Fibroblast of lung (primary cell): ENCODE data around the gene JPT1. TPM values are rescaled to one million over a fixed set of nuclear protein-coding genes. Genes with fewer than 3 reads are reported as not detected.

Source experiments
- DNase-seq, 2 donors: peaks; one replicate each; pipeline versions ENCODE4 v3.0.0 to v3.0.0-alpha.2; 2010; ENCODE audit warnings: low read depth in 2 of 2
- H2AFZ ChIP-seq: 2 replicates; pipeline ENCODE4 v1.5.1; 2012; ENCODE audit warnings: low read length, control low read depth, inconsistent platforms
- H3K27ac ChIP-seq: 2 replicates; pipeline ENCODE4 v1.5.1; 2011; ENCODE audit warnings: low read length, control low read depth; ENCODE audit not compliant: insufficient read depth
- H3K27me3 ChIP-seq: 2 replicates; pipeline ENCODE4 v1.5.1; 2011; ENCODE audit warnings: mild to moderate bottlenecking, low read length; ENCODE audit not compliant: control insufficient read depth, insufficient read depth
- H3K36me3 ChIP-seq: 2 replicates; pipeline ENCODE4 v1.5.1; 2011; ENCODE audit warnings: low read length; ENCODE audit not compliant: control insufficient read depth, insufficient read depth
- H3K4me1 ChIP-seq: 2 replicates; pipeline ENCODE4 v1.5.1; 2011; ENCODE audit warnings: low read length; ENCODE audit not compliant: control insufficient read depth, insufficient read depth; ENCODE audit errors: extremely low read depth
- H3K4me2 ChIP-seq: 2 replicates; pipeline ENCODE4 v1.5.1; 2011; ENCODE audit warnings: low read length, control low read depth; ENCODE audit not compliant: insufficient read depth; ENCODE audit errors: extremely low read depth
- H3K4me3 ChIP-seq, 4 experiments: fragments of 200-600 bp in 1 of 4; sonication (generic) in 1 of 4; replicated peaks in 1 of 4; 2 replicates each; pipeline ENCODE4 v1.5.1; 2011 to 2016; ENCODE audit warnings: low read length in 4 of 4, low read depth in 3 of 4, mild to moderate bottlenecking in 3 of 4, control low read depth in 2 of 4, inconsistent platforms in 1 of 4, mixed read lengths in 1 of 4; ENCODE audit not compliant: insufficient read depth in 1 of 4; ENCODE audit errors: control extremely low read depth in 1 of 4
- H3K79me2 ChIP-seq: 2 replicates; pipeline ENCODE4 v1.5.1; 2012; ENCODE audit warnings: mild to moderate bottlenecking, low read length, inconsistent platforms; ENCODE audit not compliant: control insufficient read depth, insufficient read depth
- H3K9ac ChIP-seq: 2 replicates; pipeline ENCODE4 v1.5.1; 2011; ENCODE audit warnings: mild to moderate bottlenecking, low read length, control low read depth; ENCODE audit not compliant: insufficient read depth
- H3K9me3 ChIP-seq: 2 replicates; pipeline ENCODE4 v1.5.1; 2012; ENCODE audit warnings: low read depth, low read length; ENCODE audit not compliant: control insufficient read depth, insufficient read depth
- H4K20me1 ChIP-seq: 2 replicates; pipeline ENCODE4 v1.5.1; 2011; ENCODE audit warnings: low read length; ENCODE audit not compliant: control insufficient read depth, insufficient read depth; ENCODE audit errors: extremely low read depth
- EZH2 ChIP-seq: IDR thresholded peaks from 2 replicates; pipeline ENCODE4 v1.5.1; 2012; ENCODE audit warnings: low read length, control low read depth, mild to moderate bottlenecking; ENCODE audit errors: missing control alignments
- polyA plus RNA-seq, 2 donors: library from polyadenylated mRNA; depleted of rRNA in 1 of 2; stranded (reverse) in 1 of 2; unstranded in 1 of 2; fragments of >200 nt; gene quantifications; 2 replicates each; pipeline ENCODE4 v1.2.1, GENCODE V29; 2011 to 2012; ENCODE audit warnings: missing spikeins in 1 of 2
- total RNA-seq: library from RNA; depleted of rRNA; stranded (reverse); fragments of >200 nt; gene quantifications from 2 replicates; pipeline ENCODE4 v1.2.1, GENCODE V29; 2014
- TF ChIP-seq, protein P1 (sequence below), 2 donors: IDR thresholded peaks in 1 of 2; conservative IDR thresholded peaks in 1 of 2; 1 replicate in 1 of 2; 2 replicates in 1 of 2; pipeline ENCODE4 v1.5.1; 2011 to 2012; ENCODE audit warnings: low read length in 2 of 2, control low read depth in 1 of 2, inconsistent platforms in 1 of 2, low read depth in 1 of 2, mild to moderate bottlenecking in 1 of 2

JPT1 gene
- total and polyA plus RNA-seq, 2 donors (not counting 1 experiment from before 2014, with no cell fraction given), result 78.8 to 142 TPM

DNA sequence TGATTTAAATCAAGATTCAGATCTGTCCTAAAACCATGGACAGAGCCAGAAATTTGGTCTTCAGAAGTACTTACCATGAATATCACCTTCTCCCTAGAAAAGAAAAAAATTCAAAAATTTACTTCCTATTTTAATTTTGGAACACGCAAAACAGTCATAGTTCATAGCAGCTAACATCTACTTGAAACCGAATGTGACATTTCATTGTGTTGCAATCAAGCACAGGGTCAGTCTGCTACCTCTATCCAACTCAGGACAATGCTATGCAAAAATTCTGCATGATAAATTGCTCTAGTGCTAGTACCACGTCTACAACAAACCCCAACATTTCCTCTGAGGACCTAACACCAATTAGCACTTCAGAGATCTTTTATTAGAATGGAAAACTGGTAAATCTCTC lies 7.7 kb downstream of the JPT1 start:
- Histone ChIP-seq H3K27me3 (no peaks in the 10 kb centered on the region), H3K27ac (no peak overlapping the region), H3K4me1 (no peaks in the 10 kb centered on the region), H3K36me3 (peaks cover 10% of the 10 kb centered on the region), H3K9ac (no peak overlapping the region), H4K20me1 (no peaks in the 10 kb centered on the region), H3K9me3 (no peaks in the 10 kb centered on the region), H3K4me3 (no peak overlapping the region), H3K4me2 (no peak overlapping the region), H2AFZ (no peak overlapping the region), H3K79me2 (peaks cover 38% of the 10 kb centered on the region)
- peak in 1 of 2 donors; percentile 64 for DNase-seq
- TF ChIP-seq EZH2, result no peak
- TF ChIP-seq, protein P1, sequence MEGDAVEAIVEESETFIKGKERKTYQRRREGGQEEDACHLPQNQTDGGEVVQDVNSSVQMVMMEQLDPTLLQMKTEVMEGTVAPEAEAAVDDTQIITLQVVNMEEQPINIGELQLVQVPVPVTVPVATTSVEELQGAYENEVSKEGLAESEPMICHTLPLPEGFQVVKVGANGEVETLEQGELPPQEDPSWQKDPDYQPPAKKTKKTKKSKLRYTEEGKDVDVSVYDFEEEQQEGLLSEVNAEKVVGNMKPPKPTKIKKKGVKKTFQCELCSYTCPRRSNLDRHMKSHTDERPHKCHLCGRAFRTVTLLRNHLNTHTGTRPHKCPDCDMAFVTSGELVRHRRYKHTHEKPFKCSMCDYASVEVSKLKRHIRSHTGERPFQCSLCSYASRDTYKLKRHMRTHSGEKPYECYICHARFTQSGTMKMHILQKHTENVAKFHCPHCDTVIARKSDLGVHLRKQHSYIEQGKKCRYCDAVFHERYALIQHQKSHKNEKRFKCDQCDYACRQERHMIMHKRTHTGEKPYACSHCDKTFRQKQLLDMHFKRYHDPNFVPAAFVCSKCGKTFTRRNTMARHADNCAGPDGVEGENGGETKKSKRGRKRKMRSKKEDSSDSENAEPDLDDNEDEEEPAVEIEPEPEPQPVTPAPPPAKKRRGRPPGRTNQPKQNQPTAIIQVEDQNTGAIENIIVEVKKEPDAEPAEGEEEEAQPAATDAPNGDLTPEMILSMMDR (conservative IDR thresholded peaks at IDR 0.05 in 1 of 2, IDR thresholded peaks at IDR 0.05 in 1 of 2; ENCODE audit: low read depth in 1 of 2, low read length in 2 of 2), result no peak

DNA sequence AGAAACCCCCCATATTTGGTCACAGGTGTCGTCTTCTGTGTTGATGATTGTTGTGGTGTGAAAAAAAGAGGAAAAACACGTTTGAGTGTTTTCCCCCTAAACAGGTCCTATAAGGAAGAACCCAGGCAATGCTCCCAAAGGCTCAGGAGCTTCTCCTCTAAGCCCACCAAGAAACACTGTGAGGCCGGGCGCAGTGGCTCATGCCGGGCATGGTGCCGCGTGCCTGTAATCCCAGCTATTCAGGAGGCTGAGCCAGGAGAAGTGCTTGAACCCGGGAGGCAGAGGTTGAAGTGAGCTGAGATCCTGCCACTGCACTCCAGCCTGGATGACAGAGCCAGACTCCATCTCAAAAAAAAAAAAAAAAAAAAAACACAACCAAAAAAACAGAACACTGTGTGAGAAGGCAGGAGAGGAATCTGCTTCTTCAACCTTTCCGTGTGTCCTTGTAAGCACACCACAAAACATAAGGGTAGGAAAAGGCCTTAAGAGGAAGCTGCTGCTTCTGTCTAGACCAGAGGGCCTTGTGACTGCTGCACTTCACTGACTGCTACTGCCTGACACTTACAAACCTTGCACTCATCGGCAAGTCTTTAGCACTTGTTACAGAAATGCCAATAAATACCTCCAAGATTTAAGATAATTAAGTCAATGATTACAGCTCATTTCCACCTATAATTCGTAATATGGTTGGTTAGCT lies 9.3 kb downstream of the JPT1 start:
- H3K27me3 ChIP-seq, result no peaks in the 10 kb centered on the region
- no peak overlapping the region for H3K27ac ChIP-seq
- H4K20me1 ChIP-seq, result no peaks in the 10 kb centered on the region
- peaks cover 21% of the 10 kb centered on the region for H3K79me2 ChIP-seq
- no peak overlapping the region for H3K4me3 ChIP-seq
- no peak overlapping the region for H2AFZ ChIP-seq
- H3K9ac ChIP-seq, result no peak overlapping the region
- H3K4me2 ChIP-seq, result no peak overlapping the region
- TF ChIP-seq, protein P1 (conservative IDR thresholded peaks at IDR 0.05 in 1 of 2, IDR thresholded peaks at IDR 0.05 in 1 of 2; ENCODE audit: low read depth in 1 of 2, low read length in 2 of 2), result no peak
- no peak for TF ChIP-seq EZH2
- peaks cover 10% of the 10 kb centered on the region for H3K36me3 ChIP-seq
- DNase-seq, result no peak
- no peaks in the 10 kb centered on the region for H3K4me1 ChIP-seq
- H3K9me3 ChIP-seq, result no peaks in the 10 kb centered on the region

DNA sequence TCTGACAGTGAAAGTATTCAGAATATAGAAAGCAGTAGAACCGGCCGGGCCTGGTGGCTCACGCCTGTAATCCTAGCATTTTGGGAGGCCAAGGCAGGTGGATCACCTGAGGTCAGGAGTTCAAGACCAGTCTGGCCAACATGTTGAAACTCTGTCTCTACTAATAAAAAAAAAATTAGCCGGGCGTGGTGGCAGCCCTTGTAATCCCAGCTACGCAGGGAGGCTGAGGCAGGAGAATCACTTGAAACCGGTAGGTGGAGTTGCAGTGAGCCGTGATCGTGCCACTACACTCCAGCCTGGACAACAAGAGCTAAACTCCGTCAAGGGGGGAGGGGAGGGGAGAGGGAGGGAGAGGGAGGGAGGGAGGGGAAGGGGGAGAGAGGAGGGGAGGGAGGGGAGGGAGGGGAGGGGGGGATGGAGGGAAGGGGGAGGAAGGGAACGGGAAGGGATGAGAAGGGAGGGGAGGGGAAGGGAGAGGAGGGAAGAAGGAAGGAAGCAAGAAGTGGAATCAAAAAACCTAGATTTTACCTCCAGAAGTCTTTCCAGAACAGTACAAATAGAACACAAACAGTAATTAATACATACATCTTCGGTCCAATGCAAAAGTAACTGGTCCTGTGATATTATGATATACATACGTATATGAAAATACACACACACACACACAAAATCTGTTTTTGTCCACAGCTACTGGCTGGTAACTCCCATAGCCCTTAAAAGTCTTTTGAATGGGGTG lies 11.9 kb downstream of the JPT1 start:
- Histone ChIP-seq H3K9me3 (no peaks in the 10 kb centered on the region), H3K36me3 (peaks cover 7% of the 10 kb centered on the region), H3K4me1 (no peaks in the 10 kb centered on the region), H2AFZ (no peak overlapping the region), H4K20me1 (no peaks in the 10 kb centered on the region), H3K4me2 (no peak overlapping the region), H3K27me3 (no peaks in the 10 kb centered on the region), H3K27ac (no peak overlapping the region), H3K4me3 (no peak overlapping the region), H3K79me2 (no peaks in the 10 kb centered on the region), H3K9ac (no peak overlapping the region)
- no peak for DNase-seq
- TF ChIP-seq, protein P1 (conservative IDR thresholded peaks at IDR 0.05 in 1 of 2, IDR thresholded peaks at IDR 0.05 in 1 of 2; ENCODE audit: low read depth in 1 of 2, low read length in 2 of 2), result no peak
- no peak for TF ChIP-seq EZH2
